ENCODE measurements around the gene ABCA8.

GRCh38 chr17:68897557-68897956, 57.6 kb downstream of the ABCA8 start:
- TF ChIP-seq CTCF (IDR thresholded peaks at IDR 0.05) (no peak), POLR2A (IDR thresholded peaks at IDR 0.05) (no peak)
